LoVo (cell line): ENCODE measurements around the gene ABTB2.

Source experiments
- DNase-seq: peaks from one replicate; pipeline ENCODE4 v3.0.0-alpha.2; 2016; ENCODE audit warnings: low spot score

ABTB2 gene

GRCh38 chr11:34209809-34210208 is 148.0 kb downstream of the ABTB2 start:
- no peak for DNase-seq

DNA sequence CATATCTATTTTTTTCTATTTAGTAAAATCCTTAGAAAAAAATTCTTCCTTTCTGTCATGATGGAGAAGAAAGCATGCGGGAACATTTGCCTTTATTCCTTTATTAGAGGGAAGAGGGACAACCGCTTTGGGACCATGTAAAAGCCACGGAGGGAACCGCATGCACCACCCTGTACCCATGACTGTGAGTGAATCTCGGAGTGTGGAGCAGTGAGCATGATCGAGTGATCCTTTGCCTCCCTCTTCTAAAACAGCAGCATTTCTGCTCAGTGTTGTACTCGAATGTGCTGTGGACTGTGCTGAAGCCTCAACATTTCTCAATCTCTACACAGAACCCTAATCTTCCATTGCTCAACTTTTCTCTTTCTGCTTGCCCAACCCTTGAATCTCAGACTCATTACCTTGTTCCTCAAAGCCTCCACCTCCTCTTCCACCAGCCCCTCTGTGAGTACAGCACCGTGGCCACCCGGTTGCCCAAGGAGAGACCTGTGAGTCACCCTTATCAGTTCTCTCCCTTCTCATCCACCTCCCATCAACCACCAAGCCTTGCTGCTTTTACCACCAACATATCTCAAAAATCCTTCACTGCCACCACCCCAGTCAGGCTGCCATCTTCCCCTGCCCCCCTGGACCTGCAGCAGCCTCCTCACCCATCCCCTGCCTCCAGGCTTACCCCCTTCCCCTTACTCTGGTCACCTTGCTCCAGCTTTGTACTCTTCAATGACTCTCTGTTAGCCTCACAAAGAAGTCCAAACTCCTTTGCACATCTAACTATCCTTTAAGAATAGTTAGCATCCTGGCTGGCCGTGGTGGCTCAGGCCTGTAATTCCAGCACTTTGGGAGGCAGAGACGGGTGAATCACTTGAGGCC is 149.3 kb downstream of the ABTB2 start:
- no peak for DNase-seq

GRCh38 chr11:34207487-34208180 is 150.2 kb downstream of the ABTB2 start:
- no peak for DNase-seq

GRCh38 chr11:34206407-34207300 is 151.2 kb downstream of the ABTB2 start:
- DNase-seq = no peak

- no peak for DNase-seq
These were observed 152.3 kb downstream of the ABTB2 start for GRCh38 chr11:34205326-34206035.

DNA sequence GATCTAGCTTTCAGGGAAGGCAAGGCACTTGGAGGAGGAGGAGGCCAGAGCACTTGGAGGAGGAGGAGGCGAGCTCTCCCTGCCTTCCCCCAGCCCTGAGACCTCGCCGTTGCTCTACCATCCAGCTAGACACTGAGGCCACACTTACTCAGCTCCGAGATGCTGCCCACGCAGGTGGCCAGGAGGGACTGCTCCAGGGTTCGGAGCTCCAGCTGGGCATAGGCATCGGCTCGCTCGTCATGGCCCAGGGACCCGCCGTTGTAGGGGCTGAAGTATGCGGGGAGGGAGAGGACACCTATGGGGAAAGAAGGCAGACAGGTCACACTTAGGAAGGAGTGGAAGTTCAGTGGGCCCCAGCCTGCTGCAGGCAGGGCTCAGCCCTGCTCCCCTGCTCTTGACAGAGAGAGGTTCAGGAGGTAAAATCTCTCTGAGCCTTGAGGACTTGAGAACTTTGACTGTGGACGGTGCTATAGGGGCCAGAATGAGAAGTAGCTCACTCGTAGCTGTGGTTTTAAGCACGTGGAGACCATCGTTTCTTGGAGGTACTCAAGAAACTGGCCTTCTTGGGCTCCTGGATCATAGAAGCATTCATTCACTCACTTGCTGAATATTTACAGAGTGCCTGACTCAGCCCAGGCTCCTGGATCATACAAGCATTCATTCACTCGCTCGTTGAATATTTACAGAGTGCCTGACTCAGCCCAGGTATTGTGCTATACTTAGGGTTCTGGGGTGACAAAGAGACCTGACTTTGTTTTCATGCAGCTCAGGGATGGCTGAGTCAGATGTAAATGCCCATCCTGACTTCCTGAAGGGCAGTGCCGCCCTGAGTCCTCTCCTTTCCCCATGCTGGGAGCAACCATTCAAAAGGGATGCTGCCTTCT is 153.2 kb downstream of the ABTB2 start:
- DNase-seq = peak; percentile 67

DNA sequence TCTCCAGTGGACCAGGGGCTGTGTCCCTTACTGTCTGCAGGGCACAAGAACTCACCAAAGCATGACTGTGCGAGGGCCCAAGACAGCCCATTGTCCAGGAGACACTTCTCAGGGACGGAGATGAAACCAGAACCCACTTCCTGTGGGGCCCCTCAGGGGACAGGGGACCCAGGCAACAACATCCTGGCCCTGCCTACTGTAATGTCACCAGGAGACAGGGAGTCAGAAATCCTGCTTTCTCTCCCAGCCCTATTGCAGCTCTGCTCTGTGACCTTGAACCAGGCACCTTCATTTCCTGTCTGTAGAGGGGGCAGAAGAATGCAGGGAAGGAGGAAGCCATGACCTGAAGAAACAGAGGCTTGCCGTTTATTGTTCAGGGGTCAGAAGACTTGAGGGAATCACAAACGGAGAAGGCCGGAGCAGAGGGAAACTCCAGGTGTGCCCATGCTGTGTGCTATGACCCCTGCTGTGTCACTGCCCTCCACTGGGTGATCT is 154.4 kb downstream of the ABTB2 start:
- no peak for DNase-seq

DNA sequence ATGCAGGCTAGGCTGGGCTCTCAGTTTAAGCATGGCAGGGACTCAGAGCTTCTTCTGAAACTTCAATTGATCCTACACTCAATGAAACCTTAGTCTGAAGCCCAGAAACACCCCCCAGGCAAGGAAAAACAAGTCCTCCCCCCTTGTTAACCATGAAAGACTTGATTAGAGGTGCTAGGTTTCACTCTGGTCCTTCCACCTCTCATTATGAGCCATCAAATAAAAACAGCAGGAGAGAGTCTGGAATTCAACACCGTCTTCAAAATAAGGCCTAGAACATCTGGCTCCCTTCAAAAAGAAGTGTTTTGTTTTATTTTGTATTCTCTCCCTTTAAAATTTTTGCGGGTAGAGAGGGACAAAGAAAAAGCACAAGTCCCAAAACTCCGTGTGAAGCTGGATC is 156.7 kb downstream of the ABTB2 start:
- DNase-seq = no peak

DNA sequence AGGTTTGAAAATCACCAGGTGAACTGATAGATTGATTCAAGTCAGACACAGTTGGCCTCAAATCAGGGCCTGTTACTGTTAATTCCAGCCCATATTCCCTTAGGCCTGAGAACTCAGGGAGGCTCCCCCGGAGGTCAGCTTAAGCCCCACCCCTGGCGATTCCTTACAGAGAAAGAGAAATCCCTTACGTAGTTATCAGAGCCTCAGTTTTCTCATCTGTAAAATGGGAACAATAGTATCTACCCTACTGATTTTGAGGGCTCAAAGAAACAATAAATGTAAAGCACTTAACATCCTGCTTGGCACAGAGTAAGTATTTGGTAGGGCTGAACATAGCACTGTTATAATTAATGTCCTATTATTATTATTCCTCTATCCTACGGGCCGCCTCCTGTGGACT is 158.3 kb downstream of the ABTB2 start:
- DNase-seq = no peak

GRCh38 chr11:34198523-34198922 is 159.3 kb downstream of the ABTB2 start:
- no peak for DNase-seq

DNA sequence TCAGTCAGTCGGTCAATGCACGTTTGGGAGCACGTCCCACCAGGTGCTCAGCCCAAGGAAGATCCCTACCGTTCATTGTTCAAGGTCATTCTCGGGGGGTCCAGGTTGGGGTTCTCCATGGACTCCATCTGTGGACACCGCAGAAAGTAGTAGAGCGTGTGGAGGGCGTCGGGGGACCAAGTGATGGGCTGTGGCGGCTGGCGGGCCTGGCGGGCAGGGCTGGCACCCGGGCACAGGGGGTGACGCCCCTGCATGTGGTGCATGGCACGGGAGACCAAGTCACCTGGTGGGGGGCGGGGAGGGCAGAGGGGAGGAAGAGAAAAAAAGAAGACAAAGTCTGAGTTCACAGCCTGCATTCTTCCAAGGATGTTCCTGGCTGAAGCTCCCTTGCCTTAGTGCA is 160.6 kb downstream of the ABTB2 start:
- no peak for DNase-seq

DNA sequence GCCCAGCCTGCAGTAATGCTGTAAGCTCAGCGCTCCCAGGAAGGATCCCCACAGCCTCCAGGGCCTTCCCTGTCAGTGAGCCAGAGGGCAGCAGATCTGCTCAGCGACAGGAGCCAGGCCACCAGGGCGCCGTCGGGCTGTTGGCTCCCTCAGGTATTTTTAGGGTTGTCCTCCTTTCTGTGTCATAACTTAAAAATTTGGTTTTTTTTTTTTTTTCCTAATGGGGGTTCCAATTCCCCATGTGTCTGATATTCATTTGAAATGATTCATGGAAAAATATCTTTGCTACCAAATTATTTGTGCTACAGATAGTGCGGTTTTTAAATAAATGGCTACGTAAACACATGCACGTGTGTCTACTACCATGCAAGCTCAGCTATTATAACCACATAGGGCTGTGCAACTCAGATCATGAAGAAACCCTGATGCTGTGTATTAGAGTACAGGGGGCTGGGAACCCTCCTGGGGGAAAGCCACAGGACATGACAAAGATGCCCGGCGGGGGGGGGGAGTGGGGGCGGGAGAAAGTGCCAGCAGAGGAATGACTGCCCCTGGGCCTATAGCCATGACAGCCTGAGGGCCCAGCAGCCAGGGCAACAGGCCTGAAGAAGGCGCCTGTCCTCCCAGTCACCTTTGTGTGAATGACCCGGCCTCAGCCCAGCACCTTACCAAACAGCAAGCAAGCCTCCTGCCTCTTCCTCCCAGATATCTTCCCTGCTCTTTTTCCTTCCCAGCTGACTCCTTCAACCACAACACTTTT is 163.1 kb downstream of the ABTB2 start:
- no peak for DNase-seq

DNA sequence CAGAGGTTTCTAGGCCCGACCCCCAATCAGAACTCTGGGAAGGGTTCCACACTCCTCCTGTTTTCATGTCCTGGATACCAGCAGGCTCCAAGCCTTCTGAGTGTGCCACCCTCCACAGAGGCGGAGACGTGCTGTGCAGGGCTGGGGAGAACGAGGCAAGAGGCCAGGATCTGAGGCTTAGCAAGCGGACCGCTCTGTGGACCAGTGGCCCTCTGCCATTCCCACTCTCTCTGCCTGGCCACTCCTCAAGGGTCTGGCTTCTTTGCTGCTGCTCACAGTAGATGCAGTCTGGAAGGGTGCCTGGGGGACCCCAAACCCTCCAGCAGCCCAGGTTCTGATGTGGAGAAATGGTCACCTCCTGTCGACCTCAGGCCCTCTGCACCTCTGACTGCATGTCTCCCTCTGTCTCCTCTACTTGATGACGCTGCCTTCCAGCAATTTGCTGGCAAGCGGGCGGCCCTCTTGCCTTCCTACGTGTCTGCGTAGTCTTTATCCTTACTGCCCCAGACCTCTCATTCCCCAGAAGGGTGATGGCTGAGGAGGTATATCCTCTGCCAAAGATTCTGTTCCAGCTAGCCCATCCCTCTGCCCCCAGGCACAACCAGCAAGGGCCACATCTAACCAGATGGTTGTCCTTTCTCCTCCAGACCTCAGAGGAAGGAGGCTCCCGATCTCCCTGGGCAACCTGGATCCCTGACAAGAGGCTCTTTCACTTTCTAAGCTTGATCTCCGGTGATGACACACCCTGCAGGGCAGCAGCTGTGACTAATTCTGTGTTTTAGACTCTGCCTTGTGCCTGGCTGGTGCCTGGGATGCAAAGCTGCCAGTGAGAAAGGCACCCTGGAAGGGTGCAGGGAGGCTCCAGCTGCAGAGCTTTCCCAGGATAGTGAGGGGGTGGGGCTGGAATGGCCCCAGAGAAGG is 165.1 kb downstream of the ABTB2 start:
- peak; percentile 56 for DNase-seq

DNA sequence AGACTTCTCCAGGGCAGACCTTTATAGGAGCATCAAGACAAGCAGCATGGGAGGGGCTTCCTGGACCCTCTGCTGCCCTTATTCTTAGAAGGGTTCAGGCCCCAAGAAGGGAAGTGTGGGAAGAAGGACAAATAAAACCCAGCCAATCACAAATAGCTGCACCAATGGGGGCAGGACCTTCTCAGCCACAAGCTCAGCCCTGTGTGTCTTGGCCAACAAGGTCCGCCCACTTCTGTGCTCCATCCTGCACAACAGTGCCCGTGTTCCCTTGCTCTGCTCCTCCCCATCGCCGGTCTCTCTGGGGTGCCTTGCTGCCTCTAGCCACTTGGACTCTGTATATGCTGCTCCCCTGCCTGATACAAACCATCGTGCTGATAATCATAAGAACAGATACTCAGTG is 166.2 kb downstream of the ABTB2 start:
- DNase-seq = no peak

GRCh38 chr11:34190192-34191139 is 167.3 kb downstream of the ABTB2 start:
- DNase-seq = no peak

GRCh38 chr11:34189191-34189590 is 168.6 kb downstream of the ABTB2 start:
- DNase-seq = no peak

DNA sequence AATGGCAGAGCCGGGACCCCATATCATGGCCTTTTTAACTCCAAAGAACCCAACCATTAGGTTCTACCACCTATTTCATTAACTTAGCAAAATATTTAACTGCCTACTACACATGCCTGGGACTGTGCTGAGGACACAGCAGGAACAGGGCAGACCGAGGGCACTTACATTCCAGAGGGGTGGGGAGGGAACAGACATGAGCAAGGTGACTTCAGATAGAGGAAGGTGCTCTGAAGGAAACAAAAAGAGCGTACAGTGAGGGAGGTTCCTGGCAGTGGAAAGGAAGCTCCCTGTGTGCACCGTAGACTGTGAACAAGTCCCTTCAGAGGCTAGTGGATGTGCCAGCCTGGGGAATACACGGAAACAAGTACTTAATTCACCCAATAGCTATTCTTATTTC is 169.6 kb downstream of the ABTB2 start:
- no peak for DNase-seq
